K562 (cell line): Measurements from ENCODE around the gene BBS1. TPM values are rescaled to one million over a fixed set of nuclear protein-coding genes. Genes with fewer than 3 reads are reported as not detected.
A peak's percentile ranks its signal among the peaks of the same experiment; 100 is the strongest.

ENCODE experiments used
- COPS2 ChIP-seq: fragments of 450-650 bp; conservative IDR thresholded peaks from 2 replicates; pipeline ENCODE4 v1.6.1; 2016; ENCODE audit warnings: mild to moderate bottlenecking, moderate library complexity
- CREBBP ChIP-seq: IDR thresholded peaks from one replicate; pipeline ENCODE4 v1.6.1; 2012; ENCODE audit warnings: low read depth, mild to moderate bottlenecking, control low read depth, inconsistent platforms, low read length
- JUNB ChIP-seq: fragments of 450-650 bp; formaldehyde crosslinking; conservative IDR thresholded peaks from 2 replicates; pipeline ENCODE4 v1.4.0; 2020; ENCODE audit warnings: mild to moderate bottlenecking
- MAFG ChIP-seq: fragments of 450-650 bp; conservative IDR thresholded peaks from 2 replicates; pipeline ENCODE4 v1.6.1; 2016; ENCODE audit warnings: missing genetic modification characterization, missing compliant biosample characterization
- MCM7 ChIP-seq, 2 experiments: fragments of 450-650 bp; IDR thresholded peaks; 2 replicates each; pipeline ENCODE4 v1.6.1; 2016 to 2018
- MYC ChIP-seq, 2 experiments: fragments of 250-450 bp in 1 of 2; sonication (Bioruptor Pico) in 1 of 2; IDR thresholded peaks; 2 replicates each; pipeline versions ENCODE4 v1.5.1 to v1.6.1; 2012 to 2021; ENCODE audit warnings: low read depth in 2 of 2, borderline replicate concordance in 1 of 2, improper control_type of control experiment in 1 of 2, low read length in 1 of 2, mild to moderate bottlenecking in 1 of 2, moderate library complexity in 1 of 2
- PCBP1 ChIP-seq: fragments of 200-400 bp; formaldehyde crosslinking; IDR thresholded peaks from 2 replicates; pipeline ENCODE4 v1.6.1; 2018; ENCODE audit warnings: mild to moderate bottlenecking, low read depth, low read length; ENCODE audit not compliant: poor library complexity, severe bottlenecking
- RFX1 ChIP-seq: fragments of 450-650 bp; IDR thresholded peaks from 2 replicates; pipeline ENCODE4 v1.6.1; 2016; ENCODE audit warnings: mild to moderate bottlenecking, moderate library complexity
- SRSF3 ChIP-seq: fragments of 200-400 bp; formaldehyde crosslinking; IDR thresholded peaks from 2 replicates; pipeline ENCODE4 v1.6.1; 2016; ENCODE audit warnings: mild to moderate bottlenecking, low read length, moderate library complexity; ENCODE audit not compliant: insufficient read depth
- TCFL5 ChIP-seq: fragments of 250-450 bp; sonication (Bioruptor Pico); conservative IDR thresholded peaks from 2 replicates; pipeline ENCODE4 v1.6.1; 2021; ENCODE audit warnings: mild to moderate bottlenecking, moderate library complexity, matching md5 sums
- ZC3H11A ChIP-seq: IDR thresholded peaks from 2 replicates; pipeline ENCODE4 v1.6.1; 2012; ENCODE audit warnings: low read depth, low read length, improper control_type of control experiment
- ZNF263 ChIP-seq: sonication (generic); formaldehyde crosslinking; IDR thresholded peaks from 2 replicates; pipeline ENCODE4 v1.8.0; 2022; ENCODE audit warnings: mild to moderate bottlenecking, missing genetic modification reagents, borderline replicate concordance
- polyA plus RNA-seq, 8 experiments: library from polyadenylated mRNA; depleted of rRNA in 4 of 8; stranded (reverse) in 5 of 8; unstranded in 3 of 8; fragments of >200 nt; fragmentation: Nextera tagmentation in 2 of 8; fragmentation: Illumina TruSeq in 1 of 8; extraction: Ambion mirVana in 2 of 8; extraction: Trizol in 1 of 8; gene quantifications; 2 replicates each; pipeline versions ENCODE4 v1.2.1 to v1.2.3, GENCODE V29; 2011 to 2014; ENCODE audit warnings: inconsistent platforms in 1 of 8, missing spikeins in 1 of 8
- total RNA-seq, 7 experiments: library from RNA; depleted of rRNA in 6 of 7; stranded (reverse); fragments of >200 nt in 6 of 7; fragmentation: Illumina TruSeq in 2 of 7; extraction: Trizol in 2 of 7; gene quantifications; 2 replicates each; pipeline versions ENCODE4 v1.2.1 to v1.2.3, GENCODE V29; 2011 to 2021; ENCODE audit warnings: low replicate concordance in 1 of 7
- TF ChIP-seq, protein P1 (sequence below), 2 experiments: fragments of 250-450 bp in 1 of 2; fragments of 450-650 bp in 1 of 2; sonication (Bioruptor Pico) in 1 of 2; IDR thresholded peaks; 2 replicates each; pipeline versions ENCODE4 v1.6.1 to v1.8.0; 2016 to 2021; ENCODE audit warnings: mild to moderate bottlenecking in 2 of 2, moderate library complexity in 2 of 2, missing compliant biosample characterization in 1 of 2, missing genetic modification characterization in 1 of 2
- TF ChIP-seq, protein P2 (sequence below): sonication (generic); formaldehyde crosslinking; IDR thresholded peaks from 2 replicates; pipeline ENCODE4 v1.8.0; 2022; ENCODE audit warnings: mild to moderate bottlenecking, missing genetic modification reagents, borderline replicate concordance
- TF ChIP-seq, protein P3 (sequence below): fragments of 450-650 bp; IDR thresholded peaks from 2 replicates; pipeline ENCODE4 v1.6.1; 2017; ENCODE audit warnings: antibody characterized with exemption, mild to moderate bottlenecking
- TF ChIP-seq, protein P4 (sequence below): sonication (generic); formaldehyde crosslinking; IDR thresholded peaks from 2 replicates; pipeline ENCODE4 v1.8.0; 2023; ENCODE audit warnings: mild to moderate bottlenecking, missing genetic modification reagents
- TF ChIP-seq, protein P5 (sequence below): sonication (generic); formaldehyde crosslinking; IDR thresholded peaks from 2 replicates; pipeline ENCODE4 v1.8.0; 2022; ENCODE audit warnings: missing genetic modification reagents, mild to moderate bottlenecking, borderline replicate concordance

BBS1 gene
- total and polyA plus RNA-seq, 9 of the 15 experiments (the other 6 are each of a cell fraction or from before 2014, with no cell fraction given): 9.0 to 19.8 (median 12.1) TPM

DNA sequence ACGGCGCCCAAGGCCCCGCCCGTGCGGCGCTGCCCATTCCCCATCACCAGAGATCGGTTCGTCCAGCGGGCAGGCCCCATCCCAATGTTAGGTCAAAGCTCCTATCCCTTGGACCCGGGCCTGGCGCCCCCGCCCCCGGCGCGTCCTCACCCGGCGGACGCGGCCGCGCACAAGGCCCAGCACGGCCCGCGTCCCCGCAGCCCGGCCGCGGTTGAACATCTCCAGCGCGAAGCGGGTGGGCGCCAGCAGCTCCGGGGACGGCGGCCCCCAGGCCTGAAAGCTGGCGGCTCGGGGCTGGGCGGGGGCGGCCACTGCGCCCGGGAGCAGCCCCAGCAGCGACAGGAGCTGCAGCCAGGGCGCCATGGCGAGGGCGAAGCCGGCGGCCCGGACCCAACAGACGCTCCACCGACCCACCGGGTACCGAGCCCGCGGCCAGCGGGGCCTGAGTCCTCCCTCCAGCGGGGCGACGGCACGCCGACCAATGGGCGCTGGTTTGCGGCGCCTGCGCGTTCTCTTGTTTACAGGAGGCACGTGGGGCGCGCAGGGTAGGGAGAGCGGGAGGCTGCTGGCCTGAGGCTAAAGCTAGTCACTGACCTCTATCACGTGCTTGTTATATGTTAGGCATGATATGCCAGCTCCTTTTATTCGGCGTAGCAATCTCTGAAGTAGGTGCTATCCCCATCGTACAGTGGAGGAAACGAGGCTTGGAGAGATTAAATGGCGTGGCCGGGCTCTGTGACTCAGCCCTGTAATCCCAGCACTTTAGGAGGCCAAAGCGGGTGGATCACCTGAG lies 57.9 kb downstream of the BBS1 start, which contains the start of gene CTSF (continued):
- TF ChIP-seq, protein P1, sequence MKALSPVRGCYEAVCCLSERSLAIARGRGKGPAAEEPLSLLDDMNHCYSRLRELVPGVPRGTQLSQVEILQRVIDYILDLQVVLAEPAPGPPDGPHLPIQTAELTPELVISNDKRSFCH (CRISPR knock-in tag; IDR thresholded peaks at IDR 0.05): no peak
- TF ChIP-seq, protein P1 (tag; IDR thresholded peaks at IDR 0.05): peak; percentile 56; the same call in 1 of the 2 replicates
- TF ChIP-seq CREBBP: no peak
- TF ChIP-seq, protein P2, sequence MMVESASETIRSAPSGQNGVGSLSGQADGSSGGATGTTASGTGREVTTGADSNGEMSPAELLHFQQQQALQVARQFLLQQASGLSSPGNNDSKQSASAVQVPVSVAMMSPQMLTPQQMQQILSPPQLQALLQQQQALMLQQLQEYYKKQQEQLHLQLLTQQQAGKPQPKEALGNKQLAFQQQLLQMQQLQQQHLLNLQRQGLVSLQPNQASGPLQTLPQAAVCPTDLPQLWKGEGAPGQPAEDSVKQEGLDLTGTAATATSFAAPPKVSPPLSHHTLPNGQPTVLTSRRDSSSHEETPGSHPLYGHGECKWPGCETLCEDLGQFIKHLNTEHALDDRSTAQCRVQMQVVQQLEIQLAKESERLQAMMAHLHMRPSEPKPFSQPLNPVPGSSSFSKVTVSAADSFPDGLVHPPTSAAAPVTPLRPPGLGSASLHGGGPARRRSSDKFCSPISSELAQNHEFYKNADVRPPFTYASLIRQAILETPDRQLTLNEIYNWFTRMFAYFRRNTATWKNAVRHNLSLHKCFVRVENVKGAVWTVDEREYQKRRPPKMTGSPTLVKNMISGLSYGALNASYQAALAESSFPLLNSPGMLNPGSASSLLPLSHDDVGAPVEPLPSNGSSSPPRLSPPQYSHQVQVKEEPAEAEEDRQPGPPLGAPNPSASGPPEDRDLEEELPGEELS (CRISPR knock-in tag): no peak
- TF ChIP-seq, protein P3, sequence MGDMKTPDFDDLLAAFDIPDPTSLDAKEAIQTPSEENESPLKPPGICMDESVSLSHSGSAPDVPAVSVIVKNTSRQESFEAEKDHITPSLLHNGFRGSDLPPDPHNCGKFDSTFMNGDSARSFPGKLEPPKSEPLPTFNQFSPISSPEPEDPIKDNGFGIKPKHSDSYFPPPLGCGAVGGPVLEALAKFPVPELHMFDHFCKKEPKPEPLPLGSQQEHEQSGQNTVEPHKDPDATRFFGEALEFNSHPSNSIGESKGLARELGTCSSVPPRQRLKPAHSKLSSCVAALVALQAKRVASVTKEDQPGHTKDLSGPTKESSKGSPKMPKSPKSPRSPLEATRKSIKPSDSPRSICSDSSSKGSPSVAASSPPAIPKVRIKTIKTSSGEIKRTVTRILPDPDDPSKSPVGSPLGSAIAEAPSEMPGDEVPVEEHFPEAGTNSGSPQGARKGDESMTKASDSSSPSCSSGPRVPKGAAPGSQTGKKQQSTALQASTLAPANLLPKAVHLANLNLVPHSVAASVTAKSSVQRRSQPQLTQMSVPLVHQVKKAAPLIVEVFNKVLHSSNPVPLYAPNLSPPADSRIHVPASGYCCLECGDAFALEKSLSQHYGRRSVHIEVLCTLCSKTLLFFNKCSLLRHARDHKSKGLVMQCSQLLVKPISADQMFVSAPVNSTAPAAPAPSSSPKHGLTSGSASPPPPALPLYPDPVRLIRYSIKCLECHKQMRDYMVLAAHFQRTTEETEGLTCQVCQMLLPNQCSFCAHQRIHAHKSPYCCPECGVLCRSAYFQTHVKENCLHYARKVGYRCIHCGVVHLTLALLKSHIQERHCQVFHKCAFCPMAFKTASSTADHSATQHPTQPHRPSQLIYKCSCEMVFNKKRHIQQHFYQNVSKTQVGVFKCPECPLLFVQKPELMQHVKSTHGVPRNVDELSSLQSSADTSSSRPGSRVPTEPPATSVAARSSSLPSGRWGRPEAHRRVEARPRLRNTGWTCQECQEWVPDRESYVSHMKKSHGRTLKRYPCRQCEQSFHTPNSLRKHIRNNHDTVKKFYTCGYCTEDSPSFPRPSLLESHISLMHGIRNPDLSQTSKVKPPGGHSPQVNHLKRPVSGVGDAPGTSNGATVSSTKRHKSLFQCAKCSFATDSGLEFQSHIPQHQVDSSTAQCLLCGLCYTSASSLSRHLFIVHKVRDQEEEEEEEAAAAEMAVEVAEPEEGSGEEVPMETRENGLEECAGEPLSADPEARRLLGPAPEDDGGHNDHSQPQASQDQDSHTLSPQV: peak; percentile 95
- TF ChIP-seq, protein P4, sequence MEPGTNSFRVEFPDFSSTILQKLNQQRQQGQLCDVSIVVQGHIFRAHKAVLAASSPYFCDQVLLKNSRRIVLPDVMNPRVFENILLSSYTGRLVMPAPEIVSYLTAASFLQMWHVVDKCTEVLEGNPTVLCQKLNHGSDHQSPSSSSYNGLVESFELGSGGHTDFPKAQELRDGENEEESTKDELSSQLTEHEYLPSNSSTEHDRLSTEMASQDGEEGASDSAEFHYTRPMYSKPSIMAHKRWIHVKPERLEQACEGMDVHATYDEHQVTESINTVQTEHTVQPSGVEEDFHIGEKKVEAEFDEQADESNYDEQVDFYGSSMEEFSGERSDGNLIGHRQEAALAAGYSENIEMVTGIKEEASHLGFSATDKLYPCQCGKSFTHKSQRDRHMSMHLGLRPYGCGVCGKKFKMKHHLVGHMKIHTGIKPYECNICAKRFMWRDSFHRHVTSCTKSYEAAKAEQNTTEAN (CRISPR knock-in tag): 0 out of 2 replicates have a peak, but pooled peaks have one; percentile 62
- no peak for TF ChIP-seq COPS2
- TF ChIP-seq SRSF3: no peak
- no peak for TF ChIP-seq RFX1
- TF ChIP-seq MAFG (tag): no peak
- TF ChIP-seq, protein P5, sequence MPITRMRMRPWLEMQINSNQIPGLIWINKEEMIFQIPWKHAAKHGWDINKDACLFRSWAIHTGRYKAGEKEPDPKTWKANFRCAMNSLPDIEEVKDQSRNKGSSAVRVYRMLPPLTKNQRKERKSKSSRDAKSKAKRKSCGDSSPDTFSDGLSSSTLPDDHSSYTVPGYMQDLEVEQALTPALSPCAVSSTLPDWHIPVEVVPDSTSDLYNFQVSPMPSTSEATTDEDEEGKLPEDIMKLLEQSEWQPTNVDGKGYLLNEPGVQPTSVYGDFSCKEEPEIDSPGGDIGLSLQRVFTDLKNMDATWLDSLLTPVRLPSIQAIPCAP (CRISPR knock-in tag): no peak
- TF ChIP-seq MYC (IDR thresholded peaks at IDR 0.05; ENCODE audit: low read depth, low read length): peak; percentile 84
- no peak for TF ChIP-seq MYC (CRISPR knock-in tag; IDR thresholded peaks at IDR 0.05; ENCODE audit: borderline replicate concordance, low read depth)
- no peak for TF ChIP-seq TCFL5 (CRISPR knock-in tag)
- TF ChIP-seq PCBP1: no peak
- no peak for TF ChIP-seq MCM7 (IDR thresholded peaks at IDR 0.05)
- TF ChIP-seq ZNF263 (CRISPR knock-in tag): peak; percentile 49; the same call in 1 of the 2 replicates
- TF ChIP-seq ZC3H11A: no peak
- TF ChIP-seq JUNB: no peak
